Measurements from ENCODE around the gene TRIM15.

TRIM15 gene

DNA sequence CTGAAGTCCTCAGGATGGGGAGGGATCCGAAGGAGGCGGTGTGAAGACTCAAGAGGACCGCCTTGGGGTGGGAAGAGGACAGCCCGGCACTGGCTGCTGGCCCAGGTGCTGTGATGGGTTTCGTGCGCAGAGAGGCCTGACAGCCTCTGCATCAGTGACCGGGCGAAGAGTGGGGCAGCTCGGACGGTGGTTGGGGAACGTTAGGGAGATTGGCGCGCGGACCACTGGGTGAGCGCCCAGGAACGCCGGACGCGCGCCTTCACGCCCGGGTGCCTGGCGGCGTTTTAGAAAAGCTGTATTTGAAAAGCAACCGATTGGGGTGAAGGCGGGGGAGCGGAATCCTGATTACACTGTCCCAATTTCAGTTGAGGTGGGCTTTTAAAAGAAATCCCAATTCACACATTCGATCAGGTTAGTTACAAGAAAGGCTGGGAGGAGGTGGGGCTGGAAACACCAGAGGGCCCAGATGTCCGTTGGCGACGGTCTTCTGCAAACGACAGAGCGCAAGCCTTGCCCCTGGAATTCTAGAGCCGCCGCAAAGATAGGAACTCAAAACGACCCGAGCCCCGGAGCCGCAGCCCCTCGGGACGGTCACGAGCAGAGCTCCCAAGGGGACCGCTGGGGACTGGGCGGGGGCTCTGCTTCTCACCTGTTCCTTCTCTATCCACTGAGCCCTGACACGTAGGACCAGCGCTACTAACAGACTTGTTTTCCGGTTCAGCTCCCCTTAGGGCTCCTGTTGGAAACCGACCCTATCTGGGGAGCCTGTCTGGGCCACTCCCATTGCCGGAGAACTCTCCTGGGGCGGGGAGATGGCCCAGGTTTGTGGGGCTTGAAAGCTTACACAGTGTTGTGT is 35.9 kb upstream of the TRIM15 start:
- no peak for TF ChIP-seq CTCF (IDR thresholded peaks at IDR 0.05)
- H3K4me3 ChIP-seq: no peak overlapping the region
- H3K27ac ChIP-seq: no peak overlapping the region
- H3K36me3 ChIP-seq: no peaks in the 10 kb centered on the region
- peaks cover 0 to 74% of the 10 kb centered on the region in 2 donors for H3K27me3 ChIP-seq
- no peak for DNase-seq
- H3K4me1 ChIP-seq: peaks cover 0 to 15% (median 5%) of the 10 kb centered on the region in 4 donors
- H3K9me3 ChIP-seq: no peaks in the 10 kb centered on the region
- intact Hi-C loops (cut with DNase I; ENCODE audit: low total_unique reads): no loop called here

DNA sequence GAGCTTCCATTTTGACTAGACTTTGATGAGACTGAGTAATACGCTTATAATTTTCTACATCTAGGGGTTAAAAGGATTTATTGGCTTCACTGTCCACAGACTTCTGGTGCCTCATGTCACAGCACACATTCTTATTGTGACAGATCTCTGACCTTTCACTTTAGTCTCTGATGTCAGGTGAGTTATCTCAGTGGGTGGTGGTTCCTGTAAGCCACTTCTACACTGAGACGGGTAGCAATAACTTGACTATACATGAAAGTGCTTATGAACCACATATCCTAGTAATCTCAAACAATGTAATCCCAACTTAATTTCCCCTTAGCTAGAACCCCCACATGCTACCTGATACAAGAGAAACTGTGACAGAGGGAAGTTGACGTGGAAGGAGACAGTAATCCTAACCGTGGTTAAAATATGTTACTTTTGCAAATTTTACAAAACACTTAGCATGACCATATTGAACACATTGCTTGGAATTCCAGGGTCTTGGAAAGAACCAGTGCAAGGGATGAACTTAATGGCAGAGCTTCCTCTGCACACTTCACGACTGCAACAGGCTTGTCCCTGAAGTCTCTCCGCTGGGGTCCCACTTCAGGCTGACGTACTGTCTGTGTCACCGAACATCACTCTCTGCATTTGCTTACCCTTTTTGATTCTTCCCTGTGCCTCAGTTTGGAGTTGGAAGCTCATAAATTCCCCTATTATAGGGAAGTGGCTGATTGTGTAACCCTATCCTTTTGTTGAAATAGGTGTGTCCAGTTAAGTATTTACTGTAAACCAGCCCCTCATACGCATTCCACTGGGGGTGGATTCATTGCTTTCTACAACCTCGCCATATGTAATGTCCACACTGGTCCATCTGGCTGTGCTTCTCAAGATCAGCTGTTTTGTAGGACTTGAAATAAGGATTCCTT is 33.8 kb upstream of the TRIM15 start:
- intact Hi-C loops (cut with DNase I; ENCODE audit: low total_unique reads): loop anchor here (2.0 kb wide), 1 partner anchor 497 kb away; the partner anchor contains the start of gene GABBR1
- H3K27ac ChIP-seq: no peak overlapping the region
- DNase-seq: no peak
- peaks cover 0 to 70% of the 10 kb centered on the region in 2 donors for H3K27me3 ChIP-seq
- no peak for TF ChIP-seq CTCF (IDR thresholded peaks at IDR 0.05)
- H3K4me1 ChIP-seq: peaks cover 0 to 15% (median 5%) of the 10 kb centered on the region in 4 donors
- H3K4me3 ChIP-seq: no peak overlapping the region
- no peaks in the 10 kb centered on the region for H3K9me3 ChIP-seq
- H3K36me3 ChIP-seq: no peaks in the 10 kb centered on the region

DNA sequence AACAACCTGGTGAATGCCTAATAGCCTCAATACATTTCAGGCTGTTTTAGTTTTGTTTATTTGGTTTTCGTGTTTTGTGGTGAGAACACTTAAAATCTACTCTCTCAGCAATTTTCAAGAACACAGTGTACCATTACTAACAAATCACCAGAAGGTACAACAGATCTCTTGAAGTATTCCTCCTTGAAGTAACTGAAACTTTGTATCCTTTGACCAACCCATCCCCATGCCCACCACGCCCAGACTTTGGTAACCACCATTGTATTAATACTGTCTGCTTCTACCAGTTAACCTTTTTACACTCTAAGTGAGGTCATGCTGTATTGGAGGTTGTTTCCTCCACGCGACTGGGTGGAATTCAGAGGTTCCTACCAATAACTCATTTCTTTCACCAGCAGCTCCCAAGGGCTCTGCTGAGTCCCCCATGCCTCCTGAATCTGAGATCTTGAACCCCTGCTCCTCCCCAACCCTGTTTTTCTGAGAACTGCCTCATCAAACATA is 33.1 kb upstream of the TRIM15 start:
- no peak for DNase-seq
- Histone ChIP-seq H3K36me3 (no peaks in the 10 kb centered on the region), H3K9me3 (no peaks in the 10 kb centered on the region), H3K4me3 (no peak overlapping the region), H3K27me3 (peaks cover 0 to 69% of the 10 kb centered on the region in 2 donors), H3K27ac (no peak overlapping the region), H3K4me1 (peaks cover 0 to 15% (median 5%) of the 10 kb centered on the region in 4 donors)
- intact Hi-C loops (cut with DNase I; ENCODE audit: low total_unique reads): loop anchor here (2.0 kb wide), 1 partner anchor 497 kb away; the partner anchor contains the start of gene GABBR1
- TF ChIP-seq CTCF (IDR thresholded peaks at IDR 0.05): no peak

GRCh38 chr6:30130887-30131862 is 32.2 kb upstream of the TRIM15 start:
- Histone ChIP-seq H3K9me3 (no peaks in the 10 kb centered on the region), H3K27me3 (peaks cover 0 to 75% of the 10 kb centered on the region in 2 donors), H3K4me1 (peaks cover 0 to 15% (median 5%) of the 10 kb centered on the region in 4 donors), H3K36me3 (no peaks in the 10 kb centered on the region), H3K27ac (no peak overlapping the region), H3K4me3 (no peak overlapping the region)
- intact Hi-C loops (cut with DNase I; ENCODE audit: low total_unique reads): loop anchor here (2.0 kb wide), 1 partner anchor 498 kb away; the partner anchor contains the start of gene GABBR1
- peak in 1 of 2 donors; percentile 61 for DNase-seq
- peak; percentile 90 to 92 for TF ChIP-seq CTCF (IDR thresholded peaks at IDR 0.05)
